Fibroblast of the aortic adventitia (primary cell): ENCODE results near the gene SLC44A5. TPM values are rescaled to one million over a fixed set of nuclear protein-coding genes. Genes with fewer than 3 reads are reported as not detected.

Experiments
- DNase-seq: peaks from one replicate; pipeline ENCODE4 v3.0.0-alpha.2; 2010; ENCODE audit warnings: low read depth
- H3K4me3 ChIP-seq: 2 replicates; pipeline ENCODE4 v1.5.1; 2011; ENCODE audit warnings: low read depth, mild to moderate bottlenecking, control low read depth, low read length, moderate library complexity
- CTCF ChIP-seq: IDR thresholded peaks from 2 replicates; pipeline ENCODE4 v1.5.1; 2011; ENCODE audit warnings: mild to moderate bottlenecking, low read length, control low read depth, inconsistent platforms; ENCODE audit not compliant: insufficient read depth
- total RNA-seq: library from RNA; depleted of rRNA; stranded (reverse); fragments of >200 nt; gene quantifications from 2 replicates; pipeline ENCODE4 v1.2.3, GENCODE V29; 2012; ENCODE audit warnings: low replicate concordance

SLC44A5 gene
- total RNA-seq, 1 donor, result 0.45 TPM

GRCh38 chr1:75438355-75438754 lies 172.6 kb downstream of the SLC44A5 start:
- TF ChIP-seq CTCF, result no peak
- DNase-seq, result no peak
- H3K4me3 ChIP-seq, result no peak overlapping the region

- no peak for TF ChIP-seq CTCF
- DNase-seq, result no peak
- no peak overlapping the region for H3K4me3 ChIP-seq
Measured at GRCh38 chr1:75431843-75432242, 179.1 kb downstream of the SLC44A5 start.

- DNase-seq, result peak; percentile 15
- no peak for TF ChIP-seq CTCF
- no peak overlapping the region for H3K4me3 ChIP-seq
Measured at GRCh38 chr1:75430526-75430925, 180.4 kb downstream of the SLC44A5 start.

- H3K4me3 ChIP-seq, result no peak overlapping the region
- TF ChIP-seq CTCF, result no peak
- no peak for DNase-seq
Measured at GRCh38 chr1:75426688-75427087, 184.2 kb downstream of the SLC44A5 start.

- no peak overlapping the region for H3K4me3 ChIP-seq
- no peak for TF ChIP-seq CTCF
- no peak for DNase-seq
Measured at GRCh38 chr1:75425001-75425650, 185.8 kb downstream of the SLC44A5 start.

- DNase-seq, result no peak
- H3K4me3 ChIP-seq, result no peak overlapping the region
- no peak for TF ChIP-seq CTCF
Measured at GRCh38 chr1:75423616-75424015, 187.3 kb downstream of the SLC44A5 start.

GRCh38 chr1:75423136-75423535 lies 187.8 kb downstream of the SLC44A5 start:
- no peak for TF ChIP-seq CTCF
- H3K4me3 ChIP-seq, result no peak overlapping the region

More at GRCh38 chr1:75423136-75423535, 187.8 kb downstream of the SLC44A5 start:
- no peak for DNase-seq
